IPS-18c (cell line): Measurements from ENCODE around the gene UNC5C.

Experiments
- H3K4me3 ChIP-seq: 2 replicates; pipeline ENCODE4 v1.7.0; 2013; ENCODE audit warnings: low read depth, mild to moderate bottlenecking, low read length, moderate library complexity; ENCODE audit not compliant: insufficient read depth
- H3K9me3 ChIP-seq: one replicate; pipeline ENCODE4 v1.6.1; 2013; ENCODE audit warnings: mild to moderate bottlenecking, low read length, moderate library complexity; ENCODE audit not compliant: control insufficient read depth, insufficient read depth

Gene UNC5C

GRCh38 chr4:95248720-95249425 is 299.9 kb downstream of the UNC5C start:
- Histone ChIP-seq H3K9me3 (no peaks in the 10 kb centered on the region), H3K4me3 (no peak overlapping the region)

- Histone ChIP-seq H3K4me3 (no peak overlapping the region), H3K9me3 (no peaks in the 10 kb centered on the region)
These were observed 304.9 kb downstream of the UNC5C start for GRCh38 chr4:95243892-95244291.

GRCh38 chr4:95238554-95238953 is 310.2 kb downstream of the UNC5C start:
- H3K4me3 ChIP-seq = no peak overlapping the region
- H3K9me3 ChIP-seq = no peaks in the 10 kb centered on the region

- no peak overlapping the region for H3K4me3 ChIP-seq
- no peaks in the 10 kb centered on the region for H3K9me3 ChIP-seq
These were observed 316.2 kb downstream of the UNC5C start for GRCh38 chr4:95232358-95233156.

GRCh38 chr4:95231681-95232080 is 317.1 kb downstream of the UNC5C start:
- no peak overlapping the region for H3K4me3 ChIP-seq

GRCh38 chr4:95225849-95226248 is 322.9 kb downstream of the UNC5C start:
- no peaks in the 10 kb centered on the region for H3K9me3 ChIP-seq
- H3K4me3 ChIP-seq = no peak overlapping the region

More at GRCh38 chr4:95231681-95232080, 317.1 kb downstream of the UNC5C start:
- no peaks in the 10 kb centered on the region for H3K9me3 ChIP-seq

- no peak overlapping the region for H3K4me3 ChIP-seq
- H3K9me3 ChIP-seq = no peaks in the 10 kb centered on the region
These were observed 324.4 kb downstream of the UNC5C start for GRCh38 chr4:95224402-95224801.

GRCh38 chr4:95220205-95221175 is 328.3 kb downstream of the UNC5C start:
- no peak overlapping the region for H3K4me3 ChIP-seq

GRCh38 chr4:95219109-95219508 is 329.7 kb downstream of the UNC5C start:
- H3K9me3 ChIP-seq = no peaks in the 10 kb centered on the region
- no peak overlapping the region for H3K4me3 ChIP-seq

More at GRCh38 chr4:95220205-95221175, 328.3 kb downstream of the UNC5C start:
- no peaks in the 10 kb centered on the region for H3K9me3 ChIP-seq

- no peak overlapping the region for H3K4me3 ChIP-seq
These were observed 331.6 kb downstream of the UNC5C start for GRCh38 chr4:95217197-95217596.

GRCh38 chr4:95216636-95217035 is 332.1 kb downstream of the UNC5C start:
- Histone ChIP-seq H3K9me3 (no peaks in the 10 kb centered on the region), H3K4me3 (no peak overlapping the region)

More at GRCh38 chr4:95217197-95217596, 331.6 kb downstream of the UNC5C start:
- H3K9me3 ChIP-seq = no peaks in the 10 kb centered on the region

GRCh38 chr4:95215991-95216605 is 332.7 kb downstream of the UNC5C start:
- H3K4me3 ChIP-seq = no peak overlapping the region
- H3K9me3 ChIP-seq = no peaks in the 10 kb centered on the region

GRCh38 chr4:95215043-95215442 is 333.7 kb downstream of the UNC5C start:
- no peak overlapping the region for H3K4me3 ChIP-seq
- H3K9me3 ChIP-seq = no peaks in the 10 kb centered on the region

- Histone ChIP-seq H3K9me3 (no peaks in the 10 kb centered on the region), H3K4me3 (no peak overlapping the region)
These were observed 334.4 kb downstream of the UNC5C start for GRCh38 chr4:95214408-95214807.

GRCh38 chr4:95213366-95213765 is 335.4 kb downstream of the UNC5C start:
- H3K9me3 ChIP-seq = no peaks in the 10 kb centered on the region
- no peak overlapping the region for H3K4me3 ChIP-seq

GRCh38 chr4:95212692-95213091 is 336.1 kb downstream of the UNC5C start:
- no peak overlapping the region for H3K4me3 ChIP-seq
- no peaks in the 10 kb centered on the region for H3K9me3 ChIP-seq

GRCh38 chr4:95209927-95210326 is 338.8 kb downstream of the UNC5C start:
- no peak overlapping the region for H3K4me3 ChIP-seq

More at GRCh38 chr4:95209927-95210326, 338.8 kb downstream of the UNC5C start:
- no peaks in the 10 kb centered on the region for H3K9me3 ChIP-seq
